ENCODE results near the gene CERK.

Gene CERK

DNA sequence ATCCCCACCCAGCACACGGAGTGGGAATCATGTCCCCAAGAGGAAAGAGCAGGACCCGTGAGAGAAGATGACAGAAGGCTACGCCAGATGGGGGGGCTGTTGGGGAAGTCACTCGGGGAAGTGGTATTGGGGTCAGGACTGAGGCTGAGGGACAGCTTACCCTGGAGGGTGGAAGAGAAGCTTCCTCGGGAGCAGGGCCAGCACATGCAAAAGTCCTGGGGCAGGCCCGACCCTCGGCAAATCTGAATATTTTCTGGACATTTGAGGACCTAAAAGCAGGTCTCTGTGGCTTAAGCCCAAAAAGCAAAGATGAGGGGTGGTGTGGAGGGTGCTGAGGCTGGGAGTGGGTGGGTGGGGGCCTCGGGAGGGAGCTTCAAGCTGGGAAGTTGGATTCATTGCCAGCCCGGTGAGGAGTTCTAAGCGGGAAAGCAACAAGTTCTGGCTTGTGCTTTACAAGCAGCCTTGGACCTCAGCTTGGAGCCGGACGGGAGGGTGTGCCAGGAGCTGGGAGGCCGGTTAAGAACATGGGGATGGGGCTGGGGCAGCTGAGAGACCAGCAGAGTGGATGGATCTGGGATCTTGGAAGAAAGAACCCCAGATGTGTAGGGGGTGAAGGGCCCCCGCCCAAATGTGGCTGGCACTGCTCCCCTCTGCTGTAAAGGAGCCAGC lies 83.0 kb downstream of the CERK start:
- no peak overlapping the region for H3K27ac ChIP-seq
- no peak for DNase-seq (ENCODE audit: low read depth, low spot score)
- no peaks in the 10 kb centered on the region for H3K9me3 ChIP-seq (ENCODE audit: low read depth, low read length)
- H3K36me3 ChIP-seq (ENCODE audit: insufficient read depth, low read length) = no peaks in the 10 kb centered on the region
- TF ChIP-seq EZH2 (IDR thresholded peaks at IDR 0.05) (no peak), POLR2AphosphoS5 (IDR thresholded peaks at IDR 0.05; ENCODE audit: borderline replicate concordance, low read depth, low read length) (no peak), FOXP2 (optimal IDR thresholded peaks at IDR 0.05; ENCODE audit: control extremely low read depth, extremely low read length, insufficient read depth) (no peak)
- H3K9ac ChIP-seq (ENCODE audit: insufficient read length) = no peak overlapping the region
- H3K4me3 ChIP-seq = no peak overlapping the region

DNA sequence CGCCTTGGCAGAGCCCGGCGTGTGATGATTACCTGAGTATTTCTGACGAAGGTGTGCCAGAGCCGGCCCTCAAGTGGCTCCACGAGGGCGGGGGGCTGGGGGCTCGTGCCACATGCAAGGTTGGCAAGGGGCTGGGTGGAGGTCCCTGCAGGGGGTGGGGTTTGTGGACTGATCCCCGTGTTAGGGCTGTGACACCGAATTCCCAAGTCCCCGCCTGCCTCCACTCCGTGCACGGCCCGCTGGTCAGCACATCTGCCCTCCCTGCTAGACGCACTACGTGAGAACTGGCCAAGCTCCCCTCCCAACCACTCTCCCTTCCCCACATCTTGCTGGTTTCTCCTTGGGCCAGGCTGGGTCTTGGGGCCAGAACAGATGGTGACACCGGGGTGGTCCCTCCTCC lies 83.6 kb downstream of the CERK start:
- Histone ChIP-seq H3K36me3 (ENCODE audit: insufficient read depth, low read length) (no peaks in the 10 kb centered on the region), H3K4me3 (no peak overlapping the region), H3K9me3 (ENCODE audit: low read depth, low read length) (no peaks in the 10 kb centered on the region), H3K27ac (no peak overlapping the region), H3K9ac (ENCODE audit: insufficient read length) (no peak overlapping the region)
- TF ChIP-seq EZH2 (IDR thresholded peaks at IDR 0.05) = no peak
- TF ChIP-seq FOXP2 (optimal IDR thresholded peaks at IDR 0.05; ENCODE audit: control extremely low read depth, extremely low read length, insufficient read depth) = no peak
- no peak for TF ChIP-seq POLR2AphosphoS5 (IDR thresholded peaks at IDR 0.05; ENCODE audit: borderline replicate concordance, low read depth, low read length)
- no peak for DNase-seq (ENCODE audit: low read depth, low spot score)

GRCh38 chr22:46653596-46653995 lies 84.5 kb downstream of the CERK start:
- H3K36me3 ChIP-seq (ENCODE audit: insufficient read depth, low read length) = no peaks in the 10 kb centered on the region
- no peak overlapping the region for H3K4me3 ChIP-seq
- H3K9me3 ChIP-seq (ENCODE audit: low read depth, low read length) = no peaks in the 10 kb centered on the region
- no peak overlapping the region for H3K9ac ChIP-seq (ENCODE audit: insufficient read length)
- no peak overlapping the region for H3K27ac ChIP-seq
- DNase-seq (ENCODE audit: low read depth, low spot score) = no peak
- TF ChIP-seq EZH2 (IDR thresholded peaks at IDR 0.05) = no peak
- TF ChIP-seq POLR2AphosphoS5 (IDR thresholded peaks at IDR 0.05; ENCODE audit: borderline replicate concordance, low read depth, low read length) = no peak
- no peak for TF ChIP-seq FOXP2 (optimal IDR thresholded peaks at IDR 0.05; ENCODE audit: control extremely low read depth, extremely low read length, insufficient read depth)

DNA sequence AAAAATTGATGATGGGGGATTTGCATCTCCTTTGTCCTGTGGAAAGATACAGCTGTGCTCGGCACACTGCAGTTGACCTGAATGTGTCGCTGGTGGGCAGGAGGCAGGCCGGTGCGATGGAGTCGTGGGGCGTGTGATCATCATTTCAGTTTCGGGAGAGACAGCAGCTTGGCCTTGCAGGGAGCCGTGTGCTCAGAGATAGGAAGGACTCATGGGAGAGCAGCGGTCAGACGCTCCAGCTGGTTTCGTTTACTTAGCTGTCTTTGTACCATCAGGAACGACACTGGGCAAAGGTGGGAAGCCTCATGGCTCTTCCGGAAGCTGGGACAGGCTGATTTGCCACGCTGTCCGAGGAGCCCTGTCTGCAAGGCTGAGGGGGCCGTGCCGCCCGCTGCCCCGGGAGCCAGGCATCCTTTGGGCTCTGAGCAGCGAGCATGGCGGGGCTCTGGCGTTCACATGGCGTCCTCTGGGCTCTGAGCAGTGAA lies 85.2 kb downstream of the CERK start:
- H3K36me3 ChIP-seq (ENCODE audit: insufficient read depth, low read length) = no peaks in the 10 kb centered on the region
- no peak overlapping the region for H3K4me3 ChIP-seq
- TF ChIP-seq EZH2 (IDR thresholded peaks at IDR 0.05) = no peak
- no peak for TF ChIP-seq FOXP2 (optimal IDR thresholded peaks at IDR 0.05; ENCODE audit: control extremely low read depth, extremely low read length, insufficient read depth)
- no peak for TF ChIP-seq POLR2AphosphoS5 (IDR thresholded peaks at IDR 0.05; ENCODE audit: borderline replicate concordance, low read depth, low read length)
- H3K9me3 ChIP-seq (ENCODE audit: low read depth, low read length) = no peaks in the 10 kb centered on the region
- no peak overlapping the region for H3K9ac ChIP-seq (ENCODE audit: insufficient read length)
- DNase-seq (ENCODE audit: low read depth, low spot score) = no peak
- no peak overlapping the region for H3K27ac ChIP-seq

GRCh38 chr22:46652081-46652846 lies 85.8 kb downstream of the CERK start:
- no peak for DNase-seq (ENCODE audit: low read depth, low spot score)
- Histone ChIP-seq H3K9ac (ENCODE audit: insufficient read length) (no peak overlapping the region), H3K9me3 (ENCODE audit: low read depth, low read length) (no peaks in the 10 kb centered on the region), H3K36me3 (ENCODE audit: insufficient read depth, low read length) (no peaks in the 10 kb centered on the region), H3K4me3 (no peak overlapping the region), H3K27ac (no peak overlapping the region)
- TF ChIP-seq POLR2AphosphoS5 (IDR thresholded peaks at IDR 0.05; ENCODE audit: borderline replicate concordance, low read depth, low read length) (no peak), EZH2 (IDR thresholded peaks at IDR 0.05) (no peak)

- no peak for DNase-seq (ENCODE audit: low read depth, low spot score)
- no peak overlapping the region for H3K27ac ChIP-seq
- TF ChIP-seq FOXP2 (optimal IDR thresholded peaks at IDR 0.05; ENCODE audit: control extremely low read depth, extremely low read length, insufficient read depth) = no peak
- no peak for TF ChIP-seq POLR2AphosphoS5 (IDR thresholded peaks at IDR 0.05; ENCODE audit: borderline replicate concordance, low read depth, low read length)
- TF ChIP-seq EZH2 (IDR thresholded peaks at IDR 0.05) = no peak
- H3K36me3 ChIP-seq (ENCODE audit: insufficient read depth, low read length) = no peaks in the 10 kb centered on the region
- no peaks in the 10 kb centered on the region for H3K9me3 ChIP-seq (ENCODE audit: low read depth, low read length)
- no peak overlapping the region for H3K9ac ChIP-seq (ENCODE audit: insufficient read length)
- H3K4me3 ChIP-seq = no peak overlapping the region
Measured at GRCh38 chr22:46651316-46651715, 86.7 kb downstream of the CERK start.

GRCh38 chr22:46650078-46650810 lies 87.8 kb downstream of the CERK start:
- no peak for DNase-seq (ENCODE audit: low read depth, low spot score)
- Histone ChIP-seq H3K9me3 (ENCODE audit: low read depth, low read length) (no peaks in the 10 kb centered on the region), H3K36me3 (ENCODE audit: insufficient read depth, low read length) (no peaks in the 10 kb centered on the region), H3K9ac (ENCODE audit: insufficient read length) (no peak overlapping the region), H3K4me3 (no peak overlapping the region), H3K27ac (no peak overlapping the region)
- TF ChIP-seq EZH2 (IDR thresholded peaks at IDR 0.05) = no peak
- no peak for TF ChIP-seq POLR2AphosphoS5 (IDR thresholded peaks at IDR 0.05; ENCODE audit: borderline replicate concordance, low read depth, low read length)
- no peak for TF ChIP-seq FOXP2 (optimal IDR thresholded peaks at IDR 0.05; ENCODE audit: control extremely low read depth, extremely low read length, insufficient read depth)

All from SK-N-MC (cell line).